Keratinocyte (primary cell): ENCODE data around the gene CCNL2. TPM values are rescaled to one million over a fixed set of nuclear protein-coding genes. Genes with fewer than 3 reads are reported as not detected.
"Not testable (repeated sequence)": the region's sequence is repeated elsewhere in the genome, so short reads cannot be mapped to it uniquely, and the experiment has no call there.

Experiments
- DNase-seq: peaks from one replicate; pipeline ENCODE4 v3.0.0-alpha.2; 2011; ENCODE audit warnings: low read depth, missing footprints, low spot score
- FAIRE-seq: peaks from 2 replicates; lab custom pipeline; 2011; peaks lifted over from hg19 to GRCh38; lab: Jason Lieb, UNC
- H2AFZ ChIP-seq: 2 replicates; pipeline ENCODE4 v1.6.0; 2012; ENCODE audit warnings: low read length, control low read depth, inconsistent platforms; ENCODE audit not compliant: control insufficient read depth
- H3K27ac ChIP-seq: 2 replicates; pipeline ENCODE4 v1.5.1; 2011; ENCODE audit warnings: low read length; ENCODE audit not compliant: control insufficient read depth, insufficient read depth
- H3K27me3 ChIP-seq: 3 replicates; pipeline ENCODE4 v1.6.0; 2011; ENCODE audit warnings: low read length; ENCODE audit not compliant: control insufficient read depth, insufficient read depth; ENCODE audit errors: extremely low read depth
- H3K36me3 ChIP-seq, 2 experiments: 2 replicates in 1 of 2; 3 replicates in 1 of 2; pipeline ENCODE4 v1.5.1; 2011; ENCODE audit warnings: low read length in 2 of 2, mild to moderate bottlenecking in 1 of 2; ENCODE audit not compliant: control insufficient read depth in 2 of 2, insufficient read depth in 2 of 2; ENCODE audit errors: extremely low read depth in 1 of 2
- H3K4me1 ChIP-seq: 3 replicates; pipeline ENCODE4 v1.5.1; 2011; ENCODE audit warnings: low read length; ENCODE audit not compliant: control insufficient read depth, insufficient read depth; ENCODE audit errors: extremely low read depth
- H3K4me2 ChIP-seq: 3 replicates; pipeline ENCODE4 v1.6.0; 2011; ENCODE audit warnings: low read depth, low read length; ENCODE audit not compliant: control insufficient read depth, insufficient read depth; ENCODE audit errors: extremely low read depth
- H3K4me3 ChIP-seq, 3 experiments: fragments of 200-600 bp in 1 of 3; sonication (generic) in 1 of 3; 2 replicates in 2 of 3; 3 replicates in 1 of 3; pipeline ENCODE4 v1.5.1; 2011 to 2016; ENCODE audit warnings: low read length in 3 of 3, mild to moderate bottlenecking in 3 of 3, control low read depth in 2 of 3, inconsistent platforms in 1 of 3, low read depth in 1 of 3, mixed read lengths in 1 of 3, mixed run types in 1 of 3, moderate library complexity in 1 of 3; ENCODE audit not compliant: control insufficient read depth in 2 of 3, insufficient read depth in 2 of 3; ENCODE audit errors: extremely low read depth in 1 of 3
- H3K79me2 ChIP-seq: 2 replicates; pipeline ENCODE4 v1.6.0; 2012; ENCODE audit warnings: low read length; ENCODE audit not compliant: control insufficient read depth, insufficient read depth
- H3K9ac ChIP-seq: 3 replicates; pipeline ENCODE4 v1.6.0; 2011; ENCODE audit warnings: low read length; ENCODE audit not compliant: control insufficient read depth, insufficient read depth; ENCODE audit errors: extremely low read depth
- H3K9me1 ChIP-seq: 3 replicates; pipeline ENCODE4 v1.6.0; 2011; ENCODE audit warnings: low read length; ENCODE audit not compliant: control insufficient read depth, insufficient read depth; ENCODE audit errors: extremely low read depth
- H3K9me3 ChIP-seq: 2 replicates; pipeline ENCODE4 v1.5.1; 2012; ENCODE audit warnings: low read depth, low read length; ENCODE audit not compliant: control insufficient read depth
- H4K20me1 ChIP-seq: 3 replicates; pipeline ENCODE4 v1.6.0; 2011; ENCODE audit warnings: low read length; ENCODE audit not compliant: control insufficient read depth, insufficient read depth; ENCODE audit errors: extremely low read depth
- CTCF ChIP-seq, 3 experiments: IDR thresholded peaks in 1 of 3; conservative IDR thresholded peaks in 1 of 3; optimal IDR thresholded peaks in 1 of 3; 2 replicates in 2 of 3; 3 replicates in 1 of 3; pipeline versions ENCODE3 to v1.5.1; 2011; ENCODE audit warnings: low read length in 3 of 3, mild to moderate bottlenecking in 3 of 3, moderate library complexity in 2 of 3, control low read depth in 1 of 3, inconsistent platforms in 1 of 3; ENCODE audit not compliant: insufficient read depth in 2 of 3; ENCODE audit errors: extremely low read depth in 1 of 3
- EZH2 ChIP-seq: IDR thresholded peaks from one replicate; pipeline ENCODE4 v1.6.1; 2012; ENCODE audit warnings: inconsistent platforms, mild to moderate bottlenecking, low read length, moderate library complexity
- dilution Hi-C: fragments of 300-500 bp; cut with MboI; formaldehyde crosslinking; loops from one replicate; pipeline ENCODE4 v1.7.0; 2020; ENCODE audit warnings: low sequenced_read_pairs; ENCODE audit not compliant: extremely low pct_ligation_motif_present
- polyA plus RNA-seq, 5 experiments: library from polyadenylated mRNA; depleted of rRNA in 3 of 5; stranded (reverse) in 3 of 5; stranded (forward) in 1 of 5; unstranded in 1 of 5; fragments of >200 nt; gene quantifications; 1 replicate in 1 of 5; 2 replicates in 3 of 5; 3 replicates in 1 of 5; pipeline versions ENCODE4 v1.2.1 to v1.2.3, GENCODE V29; 2011 to 2012; ENCODE audit warnings: missing spikeins in 2 of 5, low read depth in 1 of 5, low replicate concordance in 1 of 5

CCNL2 gene
- polyA plus RNA-seq, 1 donor (not counting 4 experiments of a cell fraction or from before 2014, with no cell fraction given), result 140 TPM

- Histone ChIP-seq H2AFZ (no peak overlapping the region), H3K9me1 (no peaks in the 10 kb centered on the region), H3K4me2 (peak overlapping the region; percentile 87), H3K27me3 (no peaks in the 10 kb centered on the region), H3K4me1 (peaks cover 32% of the 10 kb centered on the region), H4K20me1 (peaks cover 11% of the 10 kb centered on the region), H3K27ac (peak overlapping the region; percentile 76), H3K9ac (peak overlapping the region; percentile 91), H3K79me2 (peaks cover 63% of the 10 kb centered on the region), H3K36me3 (peaks cover 20 to 33% of the 10 kb centered on the region in 2 experiments), H3K4me3 (peak overlapping the region; percentile 70 to 90 (median 86)), H3K9me3 (no peaks in the 10 kb centered on the region)
- no peak for TF ChIP-seq CTCF (optimal IDR thresholded peaks at IDR 0.05 in 1 of 3, IDR thresholded peaks at IDR 0.05 in 1 of 3, conservative IDR thresholded peaks at IDR 0.05 in 1 of 3; ENCODE audit: extremely low read depth in 1 of 3, insufficient read depth in 2 of 3, low read length in 3 of 3)
- no peak for TF ChIP-seq EZH2
- FAIRE-seq (no peak), DNase-seq (no peak)
- dilution Hi-C loops, result no loop called here
Observed at GRCh38 chr1:1406101-1406820, 7.1 kb upstream of the CCNL2 start.

- Histone ChIP-seq H3K27me3 (no peaks in the 10 kb centered on the region), H2AFZ (no peak overlapping the region), H3K4me2 (no peak overlapping the region), H3K9ac (no peak overlapping the region), H3K9me1 (no peaks in the 10 kb centered on the region), H3K79me2 (peaks cover 75% of the 10 kb centered on the region), H3K36me3 (peaks cover 26 to 41% of the 10 kb centered on the region in 2 experiments), H3K27ac (no peak overlapping the region), H3K4me3 (no peak overlapping the region), H3K9me3 (no peaks in the 10 kb centered on the region), H4K20me1 (peaks cover 12% of the 10 kb centered on the region), H3K4me1 (peaks cover 43% of the 10 kb centered on the region)
- DNase-seq (no peak), FAIRE-seq (no peak)
- TF ChIP-seq CTCF (optimal IDR thresholded peaks at IDR 0.05 in 1 of 3, IDR thresholded peaks at IDR 0.05 in 1 of 3, conservative IDR thresholded peaks at IDR 0.05 in 1 of 3; ENCODE audit: extremely low read depth in 1 of 3, insufficient read depth in 2 of 3, low read length in 3 of 3) (no peak), EZH2 (no peak)
- dilution Hi-C loops, result no loop called here
Observed at GRCh38 chr1:1403653-1404052, 4.5 kb upstream of the CCNL2 start.

GRCh38 chr1:1402901-1403392, 3.8 kb upstream of the CCNL2 start:
- H2AFZ ChIP-seq, DNase-seq, H3K4me2 ChIP-seq, H3K9me3 ChIP-seq, FAIRE-seq, dilution Hi-C loops, H3K4me3 ChIP-seq, H3K9ac ChIP-seq, H3K27me3 ChIP-seq, H4K20me1 ChIP-seq, H3K27ac ChIP-seq, H3K9me1 ChIP-seq: not testable (repeated sequence)
- peaks cover 75% of the 10 kb centered on the region for H3K79me2 ChIP-seq
- peaks cover 29 to 38% of the 10 kb centered on the region in 2 experiments for H3K36me3 ChIP-seq
- H3K4me1 ChIP-seq, result peaks cover 40% of the 10 kb centered on the region
